ENCODE results near the gene FNDC7.

Gene FNDC7

GRCh38 chr1:108745980-108746381 lies 33.3 kb downstream of the FNDC7 start:
- H2AK5ac ChIP-seq (ENCODE audit: low read length, severe bottlenecking), result no peak overlapping the region
- no peak overlapping the region for H3K14ac ChIP-seq (ENCODE audit: low read length in 2 of 2)
- no peak overlapping the region for H3K18ac ChIP-seq (ENCODE audit: low read depth in 1 of 2, low read length in 2 of 2)
- H2BK5ac ChIP-seq (ENCODE audit: low read depth, low read length, poor library complexity, severe bottlenecking), result no peak overlapping the region
- no peak overlapping the region for H2BK15ac ChIP-seq (ENCODE audit: low read depth, poor library complexity, severe bottlenecking)
- peak overlapping the region; percentile 69 for H3K9ac ChIP-seq (ENCODE audit: low read length)
- H3K36me3 ChIP-seq (ENCODE audit: control insufficient read depth in 1 of 2, insufficient read depth in 2 of 2, low read depth in 1 of 2, low read length in 2 of 2), result peaks cover 5 to 22% of the 10 kb centered on the region in 2 experiments
- no peaks in the 10 kb centered on the region for H3K79me1 ChIP-seq (replicated peaks; ENCODE audit: low read length, poor library complexity, severe bottlenecking)
- no peaks in the 10 kb centered on the region for H3K9me3 ChIP-seq (ENCODE audit: control insufficient read depth, low read length)
- H4K8ac ChIP-seq (ENCODE audit: low read length), result peak overlapping the region; percentile 45
- H3K4me2 ChIP-seq (ENCODE audit: low read length, poor library complexity, severe bottlenecking), result no peak overlapping the region
- peaks cover 6% of the 10 kb centered on the region for H3K4me1 ChIP-seq (ENCODE audit: control insufficient read depth, insufficient read depth, low read depth, low read length)
- H3K4me3 ChIP-seq (ENCODE audit: insufficient read depth in 1 of 2, low read depth in 1 of 2, low read length in 2 of 2), result peak overlapping the region in 1 of 2 experiments; percentile 54
- no peak overlapping the region for H2BK120ac ChIP-seq (ENCODE audit: low read depth, low read length)
- no peak overlapping the region for H3K23ac ChIP-seq (ENCODE audit: low read length in 2 of 2)
- no peak for DNase-seq
- H2AFZ ChIP-seq (ENCODE audit: low read depth, low read length), result no peak overlapping the region
- H3K4ac ChIP-seq (ENCODE audit: low read depth in 1 of 2, low read length in 2 of 2), result no peak overlapping the region
- 45% methylated on average over 3 of the region's 3 CpGs for WGBS
- no peak overlapping the region for H3K27ac ChIP-seq (ENCODE audit: low read length, poor library complexity, severe bottlenecking)
- peak overlapping the region in 1 of 2 experiments; percentile 3 for H2BK12ac ChIP-seq (ENCODE audit: low read length in 2 of 2)
- no peaks in the 10 kb centered on the region for H3K27me3 ChIP-seq (ENCODE audit: control insufficient read depth in 1 of 2, insufficient read depth in 1 of 2, low read length in 2 of 2)
- no peak overlapping the region for H4K91ac ChIP-seq (ENCODE audit: low read length)

GRCh38 chr1:108746382-108747170 lies 33.9 kb downstream of the FNDC7 start, which contains the start of gene STXBP3:
STXBP3 (plus strand) TSS chr1:108746674; CDS start chr1:108746738, 64 bp downstream.
- H3K9ac ChIP-seq (ENCODE audit: low read length), result peak within 1 kb of the TSS; percentile 99
- peak within 1 kb of the TSS; percentile 83 for H2BK5ac ChIP-seq (ENCODE audit: low read depth, low read length, poor library complexity, severe bottlenecking)
- peak within 1 kb of the TSS in 1 of 2 experiments; percentile 63 for H3K14ac ChIP-seq (ENCODE audit: low read length in 2 of 2)
- peak within 1 kb of the TSS in 1 of 2 experiments; percentile 75 for H3K23ac ChIP-seq (ENCODE audit: low read length in 2 of 2)
- no peaks in the 10 kb centered on the region for H3K27me3 ChIP-seq (ENCODE audit: control insufficient read depth in 1 of 2, insufficient read depth in 1 of 2, low read length in 2 of 2)
- no peak within 1 kb of the TSS for H2BK120ac ChIP-seq (ENCODE audit: low read depth, low read length)
- peak within 1 kb of the TSS; percentile 94 to 97 for H3K18ac ChIP-seq (ENCODE audit: low read depth in 1 of 2, low read length in 2 of 2)
- no peaks in the 10 kb centered on the region for H3K9me3 ChIP-seq (ENCODE audit: control insufficient read depth, low read length)
- H3K4ac ChIP-seq (ENCODE audit: low read depth in 1 of 2, low read length in 2 of 2), result peak within 1 kb of the TSS; percentile 93 to 96
- H3K79me1 ChIP-seq (replicated peaks; ENCODE audit: low read length, poor library complexity, severe bottlenecking), result no peaks in the 10 kb centered on the region
- H2BK15ac ChIP-seq (ENCODE audit: low read depth, poor library complexity, severe bottlenecking), result peak within 1 kb of the TSS; percentile 82
- peak within 1 kb of the TSS; percentile 93 for H4K8ac ChIP-seq (ENCODE audit: low read length)
- H3K27ac ChIP-seq (ENCODE audit: low read length, poor library complexity, severe bottlenecking), result peak within 1 kb of the TSS; percentile 98
- H3K4me3 ChIP-seq (ENCODE audit: insufficient read depth in 1 of 2, low read depth in 1 of 2, low read length in 2 of 2), result peak within 1 kb of the TSS; percentile 88 to 94
- WGBS, result under 1% methylated on average over 65 of the region's 75 CpGs
- peak within 1 kb of the TSS; percentile 64 for H2AFZ ChIP-seq (ENCODE audit: low read depth, low read length)
- H4K91ac ChIP-seq (ENCODE audit: low read length), result peak within 1 kb of the TSS; percentile 95
- no peak within 1 kb of the TSS for H2AK5ac ChIP-seq (ENCODE audit: low read length, severe bottlenecking)
- peak; percentile 97 for DNase-seq
- H3K4me1 ChIP-seq (ENCODE audit: control insufficient read depth, insufficient read depth, low read depth, low read length), result peaks cover 6% of the 10 kb centered on the region
- peaks cover 5 to 23% of the 10 kb centered on the region in 2 experiments for H3K36me3 ChIP-seq (ENCODE audit: control insufficient read depth in 1 of 2, insufficient read depth in 2 of 2, low read depth in 1 of 2, low read length in 2 of 2)
- H3K4me2 ChIP-seq (ENCODE audit: low read length, poor library complexity, severe bottlenecking), result peak within 1 kb of the TSS; percentile 71
- peak within 1 kb of the TSS; percentile 3 to 38 for H2BK12ac ChIP-seq (ENCODE audit: low read length in 2 of 2)

- H3K18ac ChIP-seq (ENCODE audit: low read depth in 1 of 2, low read length in 2 of 2), result peak overlapping the region; percentile 94 to 97
- peak overlapping the region; percentile 83 for H2BK5ac ChIP-seq (ENCODE audit: low read depth, low read length, poor library complexity, severe bottlenecking)
- H3K4me2 ChIP-seq (ENCODE audit: low read length, poor library complexity, severe bottlenecking), result peak overlapping the region; percentile 71
- H2BK12ac ChIP-seq (ENCODE audit: low read length in 2 of 2), result peak overlapping the region in 1 of 2 experiments; percentile 38
- H3K14ac ChIP-seq (ENCODE audit: low read length in 2 of 2), result peak overlapping the region in 1 of 2 experiments; percentile 63
- no peak overlapping the region for H2AK5ac ChIP-seq (ENCODE audit: low read length, severe bottlenecking)
- no peaks in the 10 kb centered on the region for H3K9me3 ChIP-seq (ENCODE audit: control insufficient read depth, low read length)
- H3K27ac ChIP-seq (ENCODE audit: low read length, poor library complexity, severe bottlenecking), result peak overlapping the region; percentile 98
- H2BK15ac ChIP-seq (ENCODE audit: low read depth, poor library complexity, severe bottlenecking), result peak overlapping the region; percentile 82
- no peak overlapping the region for H3K23ac ChIP-seq (ENCODE audit: low read length in 2 of 2)
- peak overlapping the region; percentile 88 to 94 for H3K4me3 ChIP-seq (ENCODE audit: insufficient read depth in 1 of 2, low read depth in 1 of 2, low read length in 2 of 2)
- H4K91ac ChIP-seq (ENCODE audit: low read length), result peak overlapping the region; percentile 95
- peak overlapping the region; percentile 64 for H2AFZ ChIP-seq (ENCODE audit: low read depth, low read length)
- peaks cover 6% of the 10 kb centered on the region for H3K4me1 ChIP-seq (ENCODE audit: control insufficient read depth, insufficient read depth, low read depth, low read length)
- no peak overlapping the region for H2BK120ac ChIP-seq (ENCODE audit: low read depth, low read length)
- no peaks in the 10 kb centered on the region for H3K27me3 ChIP-seq (ENCODE audit: control insufficient read depth in 1 of 2, insufficient read depth in 1 of 2, low read length in 2 of 2)
- H3K9ac ChIP-seq (ENCODE audit: low read length), result peak overlapping the region; percentile 99
- DNase-seq, result peak; percentile 94
- WGBS, result 1% methylated on average over 12 of the region's 15 CpGs
- H4K8ac ChIP-seq (ENCODE audit: low read length), result peak overlapping the region; percentile 93
- peaks cover 5 to 28% of the 10 kb centered on the region in 2 experiments for H3K36me3 ChIP-seq (ENCODE audit: control insufficient read depth in 1 of 2, insufficient read depth in 2 of 2, low read depth in 1 of 2, low read length in 2 of 2)
- H3K4ac ChIP-seq (ENCODE audit: low read depth in 1 of 2, low read length in 2 of 2), result peak overlapping the region; percentile 93 to 96
- H3K79me1 ChIP-seq (replicated peaks; ENCODE audit: low read length, poor library complexity, severe bottlenecking), result peaks cover under 1% of the 10 kb centered on the region
These were observed 34.6 kb downstream of the FNDC7 start for GRCh38 chr1:108747171-108747850.

GRCh38 chr1:108747898-108748297 lies 35.2 kb downstream of the FNDC7 start:
- Histone ChIP-seq H3K79me1 (replicated peaks; ENCODE audit: low read length, poor library complexity, severe bottlenecking) (peaks cover 2% of the 10 kb centered on the region), H4K8ac (ENCODE audit: low read length) (no peak overlapping the region), H2AFZ (ENCODE audit: low read depth, low read length) (no peak overlapping the region), H3K23ac (ENCODE audit: low read length in 2 of 2) (no peak overlapping the region), H2BK5ac (ENCODE audit: low read depth, low read length, poor library complexity, severe bottlenecking) (no peak overlapping the region), H2AK5ac (ENCODE audit: low read length, severe bottlenecking) (no peak overlapping the region), H3K4me3 (ENCODE audit: insufficient read depth in 1 of 2, low read depth in 1 of 2, low read length in 2 of 2) (peak overlapping the region in 1 of 2 experiments; percentile 94), H3K27ac (ENCODE audit: low read length, poor library complexity, severe bottlenecking) (no peak overlapping the region), H3K36me3 (ENCODE audit: control insufficient read depth in 1 of 2, insufficient read depth in 2 of 2, low read depth in 1 of 2, low read length in 2 of 2) (peaks cover 5 to 33% of the 10 kb centered on the region in 2 experiments), H2BK12ac (ENCODE audit: low read length in 2 of 2) (no peak overlapping the region), H3K4me2 (ENCODE audit: low read length, poor library complexity, severe bottlenecking) (no peak overlapping the region), H2BK120ac (ENCODE audit: low read depth, low read length) (no peak overlapping the region), H3K9me3 (ENCODE audit: control insufficient read depth, low read length) (no peaks in the 10 kb centered on the region), H4K91ac (ENCODE audit: low read length) (no peak overlapping the region), H3K27me3 (ENCODE audit: control insufficient read depth in 1 of 2, insufficient read depth in 1 of 2, low read length in 2 of 2) (no peaks in the 10 kb centered on the region), H3K9ac (ENCODE audit: low read length) (peak overlapping the region; percentile 99), H3K4me1 (ENCODE audit: control insufficient read depth, insufficient read depth, low read depth, low read length) (peaks cover 6% of the 10 kb centered on the region), H2BK15ac (ENCODE audit: low read depth, poor library complexity, severe bottlenecking) (no peak overlapping the region), H3K14ac (ENCODE audit: low read length in 2 of 2) (no peak overlapping the region), H3K4ac (ENCODE audit: low read depth in 1 of 2, low read length in 2 of 2) (no peak overlapping the region), H3K18ac (ENCODE audit: low read depth in 1 of 2, low read length in 2 of 2) (no peak overlapping the region)
- no peak for DNase-seq
- 92% methylated on average over 2 of the region's 3 CpGs for WGBS
